ENCODE results near the gene CLASP2. TPM values are rescaled to one million over a fixed set of nuclear protein-coding genes. Genes with fewer than 3 reads are reported as not detected.

The CLASP2 gene
- total RNA-seq, 1 donor from 2014 or later: 125 TPM

- DNase-seq (ENCODE audit: low spot score): no peak
- Mint-ChIP-seq H3K4me3 (no peak overlapping the region), H3K4me1 (no peaks in the 10 kb centered on the region), H3K36me3 (peaks cover 6% of the 10 kb centered on the region), H3K9me3 (no peaks in the 10 kb centered on the region), H3K27me3 (ENCODE audit: insufficient read depth, low read depth) (no peaks in the 10 kb centered on the region), H3K27ac (no peak overlapping the region)
- Histone ChIP-seq H2AFZ (replicated peaks) (no peak overlapping the region), H3K27me3 (no peaks in the 10 kb centered on the region), H3K4me3 (no peak overlapping the region), H3K27ac (no peak overlapping the region), H3F3A (ENCODE audit: low read depth) (peaks cover 6% of the 10 kb centered on the region), H3K9ac (no peak overlapping the region), H3K36me3 (no peaks in the 10 kb centered on the region), H3K79me2 (ENCODE audit: low read depth) (no peaks in the 10 kb centered on the region), H4K20me1 (ENCODE audit: low read depth) (no peaks in the 10 kb centered on the region), H3K4me2 (no peak overlapping the region), H3K9me3 (ENCODE audit: low read depth) (no peaks in the 10 kb centered on the region), H3K4me1 (no peaks in the 10 kb centered on the region)
- TF ChIP-seq CTCF (IDR thresholded peaks at IDR 0.05) (no peak), EZH2 (IDR thresholded peaks at IDR 0.05) (no peak), EZH2phosphoT487 (IDR thresholded peaks at IDR 0.05) (no peak)
Observed at GRCh38 chr3:33634262-33634661, 83.8 kb downstream of the CLASP2 start.

GRCh38 chr3:33629219-33629618 is 88.8 kb downstream of the CLASP2 start:
- Histone ChIP-seq H2AFZ (replicated peaks) (no peak overlapping the region), H3K4me1 (no peaks in the 10 kb centered on the region), H3K4me2 (no peak overlapping the region), H3K79me2 (ENCODE audit: low read depth) (no peaks in the 10 kb centered on the region), H4K20me1 (ENCODE audit: low read depth) (no peaks in the 10 kb centered on the region), H3K4me3 (no peak overlapping the region), H3K27me3 (no peaks in the 10 kb centered on the region), H3K27ac (no peak overlapping the region), H3K9ac (no peak overlapping the region), H3F3A (ENCODE audit: low read depth) (no peaks in the 10 kb centered on the region), H3K9me3 (ENCODE audit: low read depth) (no peaks in the 10 kb centered on the region), H3K36me3 (peaks cover 2% of the 10 kb centered on the region)
- no peak for DNase-seq (ENCODE audit: low spot score)
- Mint-ChIP-seq H3K27ac (no peak overlapping the region), H3K4me3 (no peak overlapping the region), H3K36me3 (peaks cover 1% of the 10 kb centered on the region), H3K4me1 (no peaks in the 10 kb centered on the region), H3K9me3 (no peaks in the 10 kb centered on the region), H3K27me3 (ENCODE audit: insufficient read depth, low read depth) (no peaks in the 10 kb centered on the region)
- TF ChIP-seq EZH2phosphoT487 (IDR thresholded peaks at IDR 0.05): no peak
- no peak for TF ChIP-seq EZH2 (IDR thresholded peaks at IDR 0.05)
- TF ChIP-seq CTCF (IDR thresholded peaks at IDR 0.05): no peak

GRCh38 chr3:33624756-33625155 is 93.3 kb downstream of the CLASP2 start:
- H3K27ac Mint-ChIP-seq: no peak overlapping the region
- no peaks in the 10 kb centered on the region for H3K9me3 ChIP-seq (ENCODE audit: low read depth)
- no peaks in the 10 kb centered on the region for H3F3A ChIP-seq (ENCODE audit: low read depth)
- H3K79me2 ChIP-seq (ENCODE audit: low read depth): no peaks in the 10 kb centered on the region
- H3K36me3 Mint-ChIP-seq: peaks cover 7% of the 10 kb centered on the region
- H3K36me3 ChIP-seq: peaks cover 9% of the 10 kb centered on the region
- no peaks in the 10 kb centered on the region for H3K9me3 Mint-ChIP-seq
- H3K27me3 ChIP-seq: no peaks in the 10 kb centered on the region
- no peak overlapping the region for H3K4me2 ChIP-seq
- no peaks in the 10 kb centered on the region for H3K27me3 Mint-ChIP-seq (ENCODE audit: insufficient read depth, low read depth)
- no peaks in the 10 kb centered on the region for H3K4me1 Mint-ChIP-seq
- no peaks in the 10 kb centered on the region for H4K20me1 ChIP-seq (ENCODE audit: low read depth)
- no peaks in the 10 kb centered on the region for H3K4me1 ChIP-seq
- TF ChIP-seq EZH2 (IDR thresholded peaks at IDR 0.05) (no peak), EZH2phosphoT487 (IDR thresholded peaks at IDR 0.05) (no peak), CTCF (IDR thresholded peaks at IDR 0.05) (no peak)
- H3K4me3 ChIP-seq: no peak overlapping the region
- no peak overlapping the region for H3K27ac ChIP-seq
- no peak overlapping the region for H2AFZ ChIP-seq (replicated peaks)
- no peak overlapping the region for H3K9ac ChIP-seq
- no peak overlapping the region for H3K4me3 Mint-ChIP-seq
- no peak for DNase-seq (ENCODE audit: low spot score)

All from neural progenitor cell (in vitro differentiated cells).